ENCODE measurements around the gene NPAS3.

Gene NPAS3

GRCh38 chr14:33716921-33717320 is 778.2 kb downstream of the NPAS3 start:
- FAIRE-seq (no peak), DNase-seq (ENCODE audit: insufficient read length, low spot score) (no peak)

- FAIRE-seq: no peak
- no peak for DNase-seq (ENCODE audit: insufficient read length, low spot score)
Observed at GRCh38 chr14:33717866-33718265, 779.2 kb downstream of the NPAS3 start.

GRCh38 chr14:33720284-33720787 is 781.7 kb downstream of the NPAS3 start:
- FAIRE-seq: no peak
- no peak for DNase-seq (ENCODE audit: insufficient read length, low spot score)

GRCh38 chr14:33726685-33727084 is 788.0 kb downstream of the NPAS3 start:
- FAIRE-seq (no peak), DNase-seq (ENCODE audit: insufficient read length, low spot score) (no peak)

GRCh38 chr14:33727606-33728005 is 788.9 kb downstream of the NPAS3 start:
- FAIRE-seq: no peak
- DNase-seq (ENCODE audit: insufficient read length, low spot score): no peak

GRCh38 chr14:33728010-33728498 is 789.4 kb downstream of the NPAS3 start:
- FAIRE-seq (no peak), DNase-seq (ENCODE audit: insufficient read length, low spot score) (no peak)

GRCh38 chr14:33730156-33730555 is 791.5 kb downstream of the NPAS3 start:
- FAIRE-seq: no peak
- no peak for DNase-seq (ENCODE audit: insufficient read length, low spot score)

- DNase-seq (ENCODE audit: insufficient read length, low spot score) (no peak), FAIRE-seq (no peak)
Observed at GRCh38 chr14:33732175-33732574, 793.5 kb downstream of the NPAS3 start.

GRCh38 chr14:33733310-33733709 is 794.6 kb downstream of the NPAS3 start:
- FAIRE-seq: no peak
- no peak for DNase-seq (ENCODE audit: insufficient read length, low spot score)

- FAIRE-seq (no peak), DNase-seq (ENCODE audit: insufficient read length, low spot score) (no peak)
Observed at GRCh38 chr14:33733721-33734120, 795.0 kb downstream of the NPAS3 start.

GRCh38 chr14:33734387-33734786 is 795.7 kb downstream of the NPAS3 start:
- DNase-seq (ENCODE audit: insufficient read length, low spot score) (no peak), FAIRE-seq (no peak)

- DNase-seq (ENCODE audit: insufficient read length, low spot score): no peak
- no peak for FAIRE-seq
Observed at GRCh38 chr14:33736299-33736825, 797.7 kb downstream of the NPAS3 start.

GRCh38 chr14:33736979-33737378 is 798.3 kb downstream of the NPAS3 start:
- DNase-seq (ENCODE audit: insufficient read length, low spot score) (no peak), FAIRE-seq (no peak)

- FAIRE-seq (no peak), DNase-seq (ENCODE audit: insufficient read length, low spot score) (no peak)
Observed at GRCh38 chr14:33737446-33737845, 798.8 kb downstream of the NPAS3 start.

GRCh38 chr14:33738029-33738428 is 799.4 kb downstream of the NPAS3 start:
- DNase-seq (ENCODE audit: insufficient read length, low spot score) (no peak), FAIRE-seq (no peak)

GRCh38 chr14:33738491-33738890 is 799.8 kb downstream of the NPAS3 start:
- no peak for DNase-seq (ENCODE audit: insufficient read length, low spot score)
- FAIRE-seq: no peak

GRCh38 chr14:33740531-33740930 is 801.9 kb downstream of the NPAS3 start:
- DNase-seq (ENCODE audit: insufficient read length, low spot score) (no peak), FAIRE-seq (no peak)

- FAIRE-seq (no peak), DNase-seq (ENCODE audit: insufficient read length, low spot score) (no peak)
Observed at GRCh38 chr14:33742166-33742565, 803.5 kb downstream of the NPAS3 start.

- DNase-seq (ENCODE audit: insufficient read length, low spot score) (no peak), FAIRE-seq (no peak)
Observed at GRCh38 chr14:33745163-33745562, 806.5 kb downstream of the NPAS3 start.

GRCh38 chr14:33747749-33748148 is 809.1 kb downstream of the NPAS3 start:
- FAIRE-seq (no peak), DNase-seq (ENCODE audit: insufficient read length, low spot score) (no peak)

GRCh38 chr14:33754261-33754660 is 815.6 kb downstream of the NPAS3 start:
- FAIRE-seq (no peak), DNase-seq (ENCODE audit: insufficient read length, low spot score) (no peak)

GRCh38 chr14:33755358-33755757 is 816.7 kb downstream of the NPAS3 start:
- no peak for FAIRE-seq
- no peak for DNase-seq (ENCODE audit: insufficient read length, low spot score)

- FAIRE-seq (no peak), DNase-seq (ENCODE audit: insufficient read length, low spot score) (no peak)
Observed at GRCh38 chr14:33756833-33757232, 818.2 kb downstream of the NPAS3 start.

Data from GM19239 (cell line).